GM21423 (cell line): ENCODE measurements around the gene OGA.

Source experiments
- ATAC-seq: cut with Tn5 transposase; IDR thresholded peaks from one replicate; pipeline ENCODE4 v1.9.1; 2021; ENCODE audit warnings: mild to moderate bottlenecking, moderate library complexity; ENCODE audit not compliant: unreplicated experiment

Gene OGA

DNA sequence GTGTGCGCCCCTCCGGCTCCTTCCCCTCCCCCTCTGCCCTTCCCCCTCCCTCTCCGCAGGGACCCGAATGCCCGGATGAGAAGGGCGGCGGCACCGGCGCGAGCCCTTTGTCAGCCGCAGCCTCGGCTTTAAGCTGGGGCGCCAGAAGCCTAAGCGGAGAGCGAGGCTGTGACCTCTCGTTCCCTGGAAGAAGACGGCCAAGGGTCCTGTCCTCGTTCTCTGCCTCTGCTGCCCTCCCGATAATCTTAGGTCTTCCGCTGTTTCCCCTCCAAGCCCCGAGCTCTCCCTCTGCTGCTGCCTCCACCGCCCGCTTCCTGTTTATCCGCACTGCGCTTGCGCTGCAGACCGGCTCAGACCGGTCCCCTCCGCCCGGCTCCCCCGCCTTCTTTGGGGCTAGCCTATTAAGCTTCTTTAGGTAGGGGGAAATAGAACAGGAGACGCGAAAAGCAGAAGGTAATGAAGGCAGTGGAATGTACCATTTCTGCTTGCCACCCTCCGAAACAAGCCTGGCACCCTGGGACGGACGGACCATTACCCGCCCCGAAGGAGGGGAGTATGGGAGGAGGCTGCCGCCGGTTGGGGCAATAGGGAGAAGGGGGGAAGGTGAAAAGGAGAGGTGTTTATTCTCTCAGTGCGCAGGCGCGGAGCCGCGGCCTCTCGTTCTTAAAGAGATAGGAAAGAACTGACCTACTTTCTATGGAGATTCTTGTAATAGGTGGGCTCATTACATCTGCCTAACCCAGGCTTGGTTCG lies at the start of gene OGA:
TSS of gene OGA (minus strand) at position 326 of the 753 bp plus-strand sequence. CDS start 422 bp downstream, outside the sequence.
- ATAC-seq, result peak; percentile 88

- ATAC-seq, result no peak
Observed at GRCh38 chr10:101867931-101868330, 49.7 kb upstream of the OGA start.

DNA sequence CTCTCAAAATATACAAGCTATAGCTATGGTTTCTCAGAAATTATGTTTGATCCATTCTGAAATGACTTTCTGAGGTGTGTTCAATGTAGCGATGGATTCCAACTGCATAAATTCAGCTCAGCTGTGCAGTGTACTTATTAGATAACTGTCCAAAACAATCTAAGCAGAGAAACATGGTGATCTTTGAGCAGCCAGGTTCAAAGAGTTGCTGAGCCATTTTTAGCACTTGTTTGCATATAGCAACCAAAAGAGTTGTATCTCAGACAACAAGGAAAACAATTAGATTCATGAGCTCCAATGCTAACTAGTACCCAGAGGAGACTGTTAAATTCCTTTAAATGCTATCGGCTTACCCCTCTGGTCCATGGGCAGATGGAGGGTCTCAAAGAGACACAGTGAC lies 41.3 kb upstream of the OGA start:
- no peak for ATAC-seq

DNA sequence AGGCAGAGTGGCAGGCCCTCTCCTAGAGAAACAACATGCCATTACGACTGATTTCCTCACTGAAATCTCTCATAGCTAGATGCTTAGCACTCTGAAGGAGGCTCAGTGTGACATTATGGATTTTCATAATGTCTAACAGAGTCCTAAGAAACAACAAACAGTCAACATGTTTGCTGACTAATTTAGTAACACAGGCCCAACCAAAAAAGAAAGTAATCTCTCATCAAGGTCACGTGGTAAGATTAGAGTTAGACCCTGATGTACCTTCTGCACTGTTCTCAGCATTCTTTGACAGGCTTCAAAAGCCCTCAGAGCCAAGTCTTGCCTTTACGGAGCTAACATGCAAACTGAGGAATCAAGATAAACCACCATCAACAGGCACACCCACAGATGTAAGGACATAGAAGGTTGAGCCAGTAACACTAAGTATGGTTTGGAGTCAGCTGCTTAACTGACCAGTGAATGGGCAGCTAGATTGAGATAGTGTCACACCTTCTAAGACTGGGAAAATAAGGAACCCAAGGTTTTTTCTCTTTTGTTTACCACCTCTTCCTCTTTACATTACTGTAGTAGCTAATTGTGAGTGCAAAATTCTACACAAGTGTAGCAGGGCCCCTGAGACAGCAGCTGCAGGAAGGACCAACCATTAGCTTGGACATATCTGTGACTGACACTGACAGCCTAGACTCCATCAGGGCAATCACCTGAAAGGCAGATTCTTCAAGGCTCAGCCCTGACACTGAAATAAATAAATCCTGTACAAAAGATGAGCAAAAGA lies 40.7 kb upstream of the OGA start:
- peak; percentile 58 for ATAC-seq

GRCh38 chr10:101857802-101858476 lies 39.7 kb upstream of the OGA start:
- ATAC-seq, result no peak

GRCh38 chr10:101856626-101857025 lies 38.4 kb upstream of the OGA start:
- no peak for ATAC-seq

GRCh38 chr10:101851411-101852116 lies 33.3 kb upstream of the OGA start:
- no peak for ATAC-seq

- no peak for ATAC-seq
Observed at GRCh38 chr10:101850749-101851148, 32.5 kb upstream of the OGA start.

DNA sequence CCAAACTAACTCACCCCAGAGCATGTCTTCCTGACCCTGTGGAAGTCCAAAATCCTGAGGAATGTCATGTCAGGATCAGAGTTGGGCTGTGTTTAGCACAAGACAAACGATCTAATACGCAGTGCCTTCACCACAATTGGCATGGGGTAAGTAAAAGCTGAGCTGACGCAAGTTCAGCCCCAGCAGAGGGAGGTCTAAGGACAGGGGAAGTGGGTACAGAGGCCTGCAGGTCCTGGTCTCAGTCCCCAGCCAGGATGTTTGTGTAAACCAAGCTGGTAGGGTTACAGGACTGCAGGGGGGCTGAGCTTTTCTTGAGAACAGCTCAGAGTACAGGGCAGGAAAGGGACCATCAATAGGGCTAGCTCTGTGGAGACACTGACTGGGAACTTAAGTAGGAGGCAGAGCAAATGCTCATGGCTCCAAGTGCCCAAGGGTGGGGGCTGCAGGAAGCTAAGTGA lies 30.7 kb upstream of the OGA start:
- no peak for ATAC-seq

DNA sequence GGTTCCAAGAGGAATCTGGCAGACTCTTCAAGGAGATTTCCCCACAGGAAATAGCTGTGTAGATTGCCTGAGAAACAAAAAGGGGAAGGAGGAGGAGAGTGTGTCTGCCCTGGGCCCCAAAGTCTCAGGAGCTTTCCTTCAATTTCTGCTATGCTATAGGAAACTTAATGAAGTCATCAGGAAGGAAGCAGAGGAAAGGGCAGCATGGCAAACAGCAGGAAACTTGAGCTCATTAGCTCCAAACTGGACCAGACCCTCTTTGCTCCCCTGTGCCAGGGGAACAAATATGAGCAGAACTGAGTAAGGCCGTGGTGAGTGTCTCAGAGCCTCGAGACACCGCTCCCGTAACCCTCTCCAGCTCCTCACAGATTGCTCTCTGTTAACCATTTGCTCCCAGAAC lies 30.2 kb upstream of the OGA start:
- no peak for ATAC-seq

DNA sequence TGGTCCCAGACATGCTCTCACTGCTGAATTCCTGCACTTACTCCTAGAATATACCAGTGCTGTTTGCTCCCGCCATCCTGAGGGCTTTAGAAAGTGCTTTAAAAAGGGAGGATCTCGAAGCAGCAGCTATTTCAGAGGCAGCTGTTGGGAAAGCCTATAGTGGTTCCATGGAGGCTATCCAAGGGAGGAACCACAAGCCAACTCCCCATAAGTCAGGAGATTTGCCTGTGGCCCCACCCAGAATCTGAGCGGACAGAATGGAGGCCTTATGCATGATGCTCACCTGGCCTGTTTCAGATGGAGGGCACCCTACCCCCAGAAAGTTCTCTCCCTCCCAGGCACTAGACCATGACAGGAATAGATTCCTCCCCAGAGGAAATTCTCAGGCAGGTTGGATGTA lies 27.6 kb upstream of the OGA start:
- ATAC-seq, result no peak

GRCh38 chr10:101843032-101844021 lies 25.1 kb upstream of the OGA start, which contains the start of gene KCNIP2:
Gene KCNIP2 (minus strand): TSS chr10:101843800. CDS start chr10:101843568, 232 bp downstream.
- no peak for ATAC-seq

- ATAC-seq, result no peak
Observed at GRCh38 chr10:101841826-101842225, 23.6 kb upstream of the OGA start.

GRCh38 chr10:101840741-101841453 lies 22.7 kb upstream of the OGA start:
- ATAC-seq, result peak; percentile 77

DNA sequence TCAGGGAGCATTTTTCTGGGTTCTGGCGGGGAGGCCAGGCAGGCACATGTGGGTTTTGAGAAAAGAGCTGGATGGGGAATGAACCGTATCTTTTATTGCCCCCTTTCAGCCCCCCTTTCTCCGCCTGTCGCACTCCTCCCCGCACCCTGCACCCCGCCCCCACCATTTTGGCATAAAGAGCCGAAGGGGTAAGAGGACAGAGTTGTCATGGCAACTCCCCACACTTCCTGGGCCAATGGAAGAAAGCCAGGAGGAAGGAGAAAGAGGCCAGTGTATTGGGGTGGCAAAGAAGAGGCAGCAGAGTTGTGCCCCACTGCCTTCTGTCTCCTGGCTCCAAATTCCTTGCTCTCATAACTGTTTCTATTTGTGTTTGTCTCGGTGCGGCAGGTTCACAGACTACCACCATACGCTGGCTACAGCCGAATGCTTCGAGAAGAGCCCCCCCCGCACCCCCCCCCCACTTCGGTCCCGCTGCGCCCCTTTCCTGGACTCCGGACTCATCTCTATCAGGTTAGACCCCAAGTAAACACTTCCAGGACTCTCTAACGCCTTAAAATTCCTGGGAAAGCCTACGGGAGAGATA lies 21.9 kb upstream of the OGA start:
- ATAC-seq, result no peak

DNA sequence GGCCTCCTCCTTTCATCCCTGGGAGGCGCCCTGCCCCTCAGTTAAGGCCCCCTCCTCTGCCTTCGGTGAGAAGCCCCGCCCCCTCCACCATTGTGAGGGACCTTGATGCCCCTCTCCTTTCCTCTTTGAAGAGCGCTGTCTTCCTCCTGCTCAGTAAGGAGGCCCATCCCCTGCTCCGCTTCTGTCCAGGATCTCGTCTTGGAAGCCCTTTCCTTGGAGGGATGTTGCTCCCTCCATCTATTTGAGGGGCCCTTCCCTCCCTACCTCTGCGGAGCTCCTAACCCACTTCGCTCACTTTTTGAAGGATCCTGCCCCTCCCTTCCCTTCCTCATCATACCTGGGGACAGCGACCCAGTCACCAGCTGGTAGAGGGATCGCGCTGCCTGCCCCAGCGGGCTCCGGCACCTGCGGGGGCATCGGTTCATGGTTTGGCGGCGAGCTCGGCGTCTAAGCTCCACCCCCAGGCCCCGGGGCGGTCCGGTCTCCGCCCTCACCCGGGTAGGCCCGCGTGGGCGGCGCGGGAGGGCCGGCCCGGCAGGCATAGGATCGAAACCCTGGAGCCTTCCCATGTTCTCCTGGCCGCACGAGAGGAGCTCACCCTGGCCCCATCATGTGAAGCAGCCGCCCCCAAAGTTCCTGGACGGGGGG lies 21.3 kb upstream of the OGA start:
- no peak for ATAC-seq

DNA sequence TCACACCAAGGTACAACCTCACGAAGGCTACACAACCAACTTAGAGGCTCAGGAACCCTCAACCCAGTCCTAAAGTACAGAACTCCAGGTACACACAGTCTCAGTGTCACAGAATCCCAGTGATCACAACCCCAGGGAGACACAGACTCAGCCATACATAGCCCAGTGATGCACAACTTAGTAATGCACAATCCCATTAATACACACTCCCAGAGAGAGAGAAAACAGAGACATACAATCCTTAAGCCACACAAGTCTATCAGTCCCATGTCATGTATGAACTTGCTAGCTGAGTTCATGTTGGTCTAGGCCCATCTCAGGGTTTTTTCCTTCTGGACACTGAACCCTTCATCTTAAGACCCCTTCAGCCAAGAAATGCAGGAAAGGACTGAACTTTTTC lies 20.8 kb upstream of the OGA start:
- no peak for ATAC-seq

- ATAC-seq, result no peak
Observed at GRCh38 chr10:101838416-101838970, 20.2 kb upstream of the OGA start.
